ENCODE data around the gene CARNS1.

GRCh38 chr11:67372993-67373647 is 42.4 kb upstream of the CARNS1 start, which contains the start of gene CLCF1:
- no peak for TF ChIP-seq CTCF (conservative IDR thresholded peaks at IDR 0.05; ENCODE audit: low read length)
- TF ChIP-seq EZH2phosphoT487 (IDR thresholded peaks at IDR 0.05; ENCODE audit: borderline replicate concordance), result no peak

Data from Loucy (cell line).